Tibial nerve (tissue), 4 donors: ENCODE data around the gene FGD3. TPM values are rescaled to one million over a fixed set of nuclear protein-coding genes. Genes with fewer than 3 reads are reported as not detected.

ENCODE experiments used
- DNase-seq, 2 donors: peaks; one replicate each; pipeline ENCODE4 v3.0.0-alpha.2; 2019; ENCODE audit warnings: low spot score in 2 of 2
- H3K27ac ChIP-seq, 4 donors: fragments of 200-600 bp; sonication (generic) in 3 of 4; one replicate each; pipeline ENCODE4 v1.5.1; 2017 to 2019; ENCODE audit warnings: mild to moderate bottlenecking in 1 of 4
- H3K27me3 ChIP-seq, 2 donors: fragments of 200-600 bp; sonication (generic) in 1 of 2; one replicate each; pipeline versions ENCODE4 v1.5.1 to v1.6.0; 2017 to 2019
- H3K36me3 ChIP-seq, 3 donors: fragments of 200-600 bp; sonication (generic); one replicate each; pipeline ENCODE4 v1.5.1; 2018 to 2019
- H3K4me1 ChIP-seq, 4 donors: fragments of 200-600 bp; sonication (generic) in 3 of 4; one replicate each; pipeline ENCODE4 v1.5.1; 2017 to 2019
- H3K4me3 ChIP-seq, 4 donors: fragments of 200-600 bp; sonication (generic) in 3 of 4; one replicate each; pipeline ENCODE4 v1.5.1; 2017 to 2019; ENCODE audit warnings: mild to moderate bottlenecking in 1 of 4, moderate library complexity in 1 of 4
- H3K9me3 ChIP-seq, 4 donors: fragments of 200-600 bp; sonication (generic) in 3 of 4; one replicate each; pipeline ENCODE4 v1.5.1; 2017 to 2019
- CTCF ChIP-seq, 5 experiments: fragments of 200-600 bp in 3 of 5; fragments of 450-650 bp in 2 of 5; sonication (generic) in 3 of 5; IDR thresholded peaks; one replicate each; pipeline ENCODE4 v1.5.1; 2016 to 2019; ENCODE audit warnings: antibody characterized with exemption in 5 of 5, mild to moderate bottlenecking in 3 of 5, moderate library complexity in 2 of 5
- EP300 ChIP-seq, 2 donors: sonication (generic); formaldehyde crosslinking; IDR thresholded peaks; one replicate each; pipeline ENCODE4 v1.6.1; 2017; ENCODE audit warnings: antibody characterized with exemption in 2 of 2, mild to moderate bottlenecking in 1 of 2
- POLR2A ChIP-seq, 2 donors: fragments of 450-650 bp; IDR thresholded peaks; one replicate each; pipeline ENCODE4 v1.6.1; 2017; ENCODE audit warnings: antibody characterized with exemption in 2 of 2, mild to moderate bottlenecking in 2 of 2, moderate library complexity in 2 of 2
- WGBS, 2 donors: methylation state at CpG; one replicate each; pipeline ENCODE4 v1.1.5; 2018; 5-methylcytosine and 5-hydroxymethylcytosine counted together
- total RNA-seq, 4 donors: library from RNA; depleted of rRNA; stranded (reverse); fragments of >200 nt; gene quantifications; one replicate each; pipeline ENCODE4 v1.1.0, GENCODE V29; 2016

FGD3 gene
- total RNA-seq, 4 donors from 2014 or later: 6.7 to 13.8 (median 7.3) TPM

GRCh38 chr9:93041108-93041802 is 93.9 kb downstream of the FGD3 start:
- WGBS, 2 donors: 89 to 97% methylated on average over 5 to 6 of the region's 6 CpGs
- TF ChIP-seq POLR2A (IDR thresholded peaks at IDR 0.05): no peak
- no peak for TF ChIP-seq EP300 (IDR thresholded peaks at IDR 0.05)
- no peak for TF ChIP-seq CTCF (IDR thresholded peaks at IDR 0.05)

GRCh38 chr9:93043122-93043521 is 95.8 kb downstream of the FGD3 start:
- Histone ChIP-seq H3K4me3 (no peak overlapping the region), H3K9me3 (peaks cover 0 to 10% (median 0%) of the 10 kb centered on the region in 4 donors)
- TF ChIP-seq EP300 (IDR thresholded peaks at IDR 0.05) (no peak), CTCF (IDR thresholded peaks at IDR 0.05) (no peak), POLR2A (IDR thresholded peaks at IDR 0.05) (no peak)

More at GRCh38 chr9:93041108-93041802, 93.9 kb downstream of the FGD3 start:
- no peaks in the 10 kb centered on the region for H3K4me1 ChIP-seq
- H3K9me3 ChIP-seq: peaks cover 0 to 9% (median 0%) of the 10 kb centered on the region in 4 donors
- no peak overlapping the region for H3K27ac ChIP-seq
- no peaks in the 10 kb centered on the region for H3K27me3 ChIP-seq
- no peak for DNase-seq
- H3K36me3 ChIP-seq: no peaks in the 10 kb centered on the region
- H3K4me3 ChIP-seq: no peak overlapping the region

GRCh38 chr9:93045521-93045920 is 98.2 kb downstream of the FGD3 start:
- H3K4me1 ChIP-seq: no peaks in the 10 kb centered on the region
- no peaks in the 10 kb centered on the region for H3K27me3 ChIP-seq
- peaks cover 0 to 10% (median 0%) of the 10 kb centered on the region in 4 donors for H3K9me3 ChIP-seq
- no peaks in the 10 kb centered on the region for H3K36me3 ChIP-seq
- no peak overlapping the region for H3K4me3 ChIP-seq
- 88 to 89% methylated on average over 2 of the region's 2 CpGs for WGBS, 2 donors
- no peak for DNase-seq
- TF ChIP-seq POLR2A (IDR thresholded peaks at IDR 0.05): no peak
- TF ChIP-seq CTCF (IDR thresholded peaks at IDR 0.05): no peak
- TF ChIP-seq EP300 (IDR thresholded peaks at IDR 0.05): no peak
- H3K27ac ChIP-seq: no peak overlapping the region

More at GRCh38 chr9:93043122-93043521, 95.8 kb downstream of the FGD3 start:
- DNase-seq: no peak
- Histone ChIP-seq H3K36me3 (no peaks in the 10 kb centered on the region), H3K27me3 (no peaks in the 10 kb centered on the region), H3K4me1 (no peaks in the 10 kb centered on the region), H3K27ac (no peak overlapping the region)
- WGBS, 2 donors: 87 to 90% methylated on average over 6 of the region's 6 CpGs

GRCh38 chr9:93048566-93049448 is 101.5 kb downstream of the FGD3 start:
- H3K27ac ChIP-seq: no peak overlapping the region
- TF ChIP-seq EP300 (IDR thresholded peaks at IDR 0.05) (no peak), POLR2A (IDR thresholded peaks at IDR 0.05) (no peak), CTCF (IDR thresholded peaks at IDR 0.05) (no peak)
- 88 to 94% methylated on average over 8 of the region's 8 CpGs for WGBS, 2 donors
- H3K4me1 ChIP-seq: peaks cover 0 to 9% (median 0%) of the 10 kb centered on the region in 4 donors
- H3K4me3 ChIP-seq: no peak overlapping the region
- no peaks in the 10 kb centered on the region for H3K27me3 ChIP-seq
- DNase-seq: no peak
- no peaks in the 10 kb centered on the region for H3K36me3 ChIP-seq
- H3K9me3 ChIP-seq: peaks cover 0 to 10% (median 0%) of the 10 kb centered on the region in 4 donors

- DNase-seq: no peak
- H3K27me3 ChIP-seq: no peaks in the 10 kb centered on the region
- no peak overlapping the region for H3K27ac ChIP-seq
- peaks cover 0 to 9% (median 0%) of the 10 kb centered on the region in 4 donors for H3K4me1 ChIP-seq
- peaks cover 0 to 10% (median 0%) of the 10 kb centered on the region in 4 donors for H3K9me3 ChIP-seq
- 83 to 85% methylated on average over 4 of the region's 4 CpGs for WGBS, 2 donors
- no peaks in the 10 kb centered on the region for H3K36me3 ChIP-seq
- no peak overlapping the region for H3K4me3 ChIP-seq
- TF ChIP-seq POLR2A (IDR thresholded peaks at IDR 0.05) (no peak), CTCF (IDR thresholded peaks at IDR 0.05) (no peak), EP300 (IDR thresholded peaks at IDR 0.05) (no peak)
Observed at GRCh38 chr9:93049491-93049890, 102.2 kb downstream of the FGD3 start.
